GM18520 (cell line): ENCODE data around the gene COL16A1.

ENCODE experiments used
- ATAC-seq: cut with Tn5 transposase; IDR thresholded peaks from one replicate; pipeline ENCODE4 v1.9.1; 2021; ENCODE audit not compliant: unreplicated experiment

The COL16A1 gene

GRCh38 chr1:31688233-31688918, 15.4 kb downstream of the COL16A1 start:
- no peak for ATAC-seq

- no peak for ATAC-seq
These were observed 16.2 kb downstream of the COL16A1 start for GRCh38 chr1:31687601-31688000.

- no peak for ATAC-seq
These were observed 18.0 kb downstream of the COL16A1 start for GRCh38 chr1:31685795-31686194.

GRCh38 chr1:31683997-31684396, 19.8 kb downstream of the COL16A1 start:
- no peak for ATAC-seq

GRCh38 chr1:31681415-31681814, 22.4 kb downstream of the COL16A1 start:
- ATAC-seq, result no peak

- ATAC-seq, result no peak
These were observed 24.1 kb downstream of the COL16A1 start for GRCh38 chr1:31679676-31680230.

DNA sequence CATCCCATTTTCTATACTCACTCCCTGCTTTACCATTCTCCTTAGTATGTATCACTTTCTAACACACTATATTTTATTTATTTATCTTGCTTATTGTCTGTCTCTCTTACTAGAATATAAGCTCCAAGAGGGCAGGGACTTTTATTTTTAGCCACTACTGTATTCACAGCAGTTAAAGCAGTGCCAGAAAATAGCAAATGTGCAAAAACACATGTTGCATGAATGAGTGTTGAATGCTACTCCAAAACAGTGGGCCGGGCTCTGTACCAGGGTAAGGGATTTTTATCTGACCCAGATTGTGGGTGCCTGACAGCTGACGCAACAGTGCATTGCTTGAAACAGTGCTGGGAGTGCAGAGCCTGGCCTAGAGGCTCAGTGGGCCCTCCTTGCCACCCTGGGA, 24.7 kb downstream of the COL16A1 start:
- ATAC-seq, result no peak

DNA sequence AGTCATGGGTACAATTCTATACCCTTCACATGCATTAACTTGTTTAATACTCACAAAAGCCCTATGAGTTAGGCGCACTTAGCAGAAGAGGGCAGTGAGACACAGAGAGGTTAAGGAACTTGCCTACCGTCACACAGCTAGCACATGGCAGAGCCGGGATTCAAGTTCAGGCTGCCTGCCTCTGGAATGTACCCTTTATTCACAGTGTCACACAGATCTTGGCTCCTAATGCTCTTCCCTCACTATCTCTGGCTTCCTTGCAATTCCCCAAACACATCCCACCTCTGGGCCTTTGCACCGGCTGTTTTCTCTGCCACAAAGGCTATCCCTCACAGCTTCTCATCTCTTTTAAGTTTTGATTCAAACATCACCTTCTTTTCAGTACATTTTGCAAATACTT, 25.1 kb downstream of the COL16A1 start:
- ATAC-seq, result no peak

GRCh38 chr1:31677949-31678348, 25.9 kb downstream of the COL16A1 start:
- no peak for ATAC-seq

- no peak for ATAC-seq
These were observed 26.4 kb downstream of the COL16A1 start for GRCh38 chr1:31677401-31677800.

- ATAC-seq, result no peak
These were observed 28.1 kb downstream of the COL16A1 start for GRCh38 chr1:31675756-31676155.

GRCh38 chr1:31675161-31675560, 28.7 kb downstream of the COL16A1 start:
- no peak for ATAC-seq

- ATAC-seq, result no peak
These were observed 29.2 kb downstream of the COL16A1 start for GRCh38 chr1:31674626-31675025.

- ATAC-seq, result no peak
These were observed 30.4 kb downstream of the COL16A1 start for GRCh38 chr1:31673433-31673832.

- ATAC-seq, result no peak
These were observed 30.8 kb downstream of the COL16A1 start for GRCh38 chr1:31672986-31673385.

DNA sequence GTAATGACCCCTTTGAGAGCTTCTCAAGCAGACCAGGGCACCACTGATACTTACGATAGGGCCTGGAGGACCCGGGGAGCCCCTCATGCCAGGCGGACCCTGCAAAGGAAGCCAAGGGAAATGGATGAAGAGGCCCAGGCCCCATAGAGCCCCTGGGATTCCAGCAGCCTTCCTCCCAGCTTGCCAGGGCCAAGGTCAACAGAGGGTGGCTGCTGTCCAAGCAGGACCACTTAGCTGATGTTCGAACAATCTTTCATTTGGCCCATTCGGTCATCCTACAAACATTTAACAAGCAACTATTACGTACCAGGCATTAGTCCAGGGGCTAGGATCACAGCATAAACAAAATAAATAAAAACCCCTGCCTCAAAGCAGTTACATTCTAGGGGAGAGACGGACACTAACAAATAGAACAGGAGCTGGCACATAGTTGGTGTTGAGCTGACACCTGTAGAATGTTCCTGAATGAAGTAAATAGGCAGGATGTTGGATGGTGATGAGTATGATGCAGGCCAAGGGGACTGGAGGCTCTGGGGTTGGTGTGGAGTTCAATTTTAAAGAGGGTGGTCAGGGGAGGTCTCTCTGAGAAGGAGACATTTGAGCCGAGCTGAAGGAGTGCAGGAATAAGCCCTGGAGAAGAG, 32.1 kb downstream of the COL16A1 start:
- no peak for ATAC-seq

DNA sequence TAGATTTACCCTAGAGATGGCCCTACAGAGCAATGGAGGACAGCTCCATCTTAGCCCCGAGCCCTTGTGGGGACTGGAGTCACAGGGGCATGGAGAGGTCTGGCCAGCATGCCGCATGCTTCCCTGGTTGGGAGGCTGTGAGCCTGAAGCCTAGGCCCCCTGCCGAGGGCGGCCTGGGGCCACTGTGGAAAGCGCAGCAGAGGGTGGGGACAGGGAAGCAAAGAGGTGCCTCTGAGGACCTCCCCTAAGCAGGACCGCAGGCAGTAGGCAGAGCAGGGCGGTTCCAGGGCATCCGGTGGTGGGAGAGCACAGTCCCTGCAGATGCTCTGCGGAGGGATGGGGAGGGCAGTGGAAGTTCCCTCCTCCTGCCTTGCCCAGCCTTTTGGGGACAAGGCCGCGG, 32.7 kb downstream of the COL16A1 start:
- ATAC-seq, result no peak

- no peak for ATAC-seq
These were observed 33.2 kb downstream of the COL16A1 start for GRCh38 chr1:31670593-31670964.

- ATAC-seq, result no peak
These were observed 33.8 kb downstream of the COL16A1 start for GRCh38 chr1:31669786-31670592.

- ATAC-seq, result no peak
These were observed 34.4 kb downstream of the COL16A1 start for GRCh38 chr1:31669433-31669785.

- no peak for ATAC-seq
These were observed 35.4 kb downstream of the COL16A1 start for GRCh38 chr1:31668303-31668883.
